ENCODE measurements around the gene HOMEZ. TPM values are rescaled to one million over a fixed set of nuclear protein-coding genes. Genes with fewer than 3 reads are reported as not detected.

The HOMEZ gene
- total RNA-seq, 1 experiment from 2014 or later, result 6.2 TPM

- no peak overlapping the region for H3K9ac ChIP-seq (ENCODE audit: extremely low read depth, insufficient read length, low read length)
- no peak overlapping the region for H4K5ac ChIP-seq (ENCODE audit: insufficient read length, low read depth, low read length)
- H3K4ac ChIP-seq (ENCODE audit: low read depth, low read length), result no peak overlapping the region
- no peak overlapping the region for H3K14ac ChIP-seq (ENCODE audit: insufficient read depth, low read length)
- H3K27me3 Mint-ChIP-seq (ENCODE audit: low read depth), result no peaks in the 10 kb centered on the region; the same call in 1 of the 2 replicates
- H3K18ac ChIP-seq (ENCODE audit: insufficient read length, low read depth, low read length), result no peak overlapping the region
- TF ChIP-seq CTCF (conservative IDR thresholded peaks at IDR 0.05), result no peak
- no CpG with 5 or more reads among the region's 1 CpG for WGBS (ENCODE audit: extremely low coverage, insufficient read length, low lambda C conversion rate)
- no peak overlapping the region for H3K23ac ChIP-seq (ENCODE audit: insufficient read length, low read depth, low read length)
- H3K4me1 ChIP-seq (ENCODE audit: insufficient read depth, low read length), result no peaks in the 10 kb centered on the region
- no peak overlapping the region for H3K4me2 ChIP-seq (ENCODE audit: insufficient read depth, insufficient read length, low read length)
- H2BK12ac ChIP-seq (ENCODE audit: insufficient read length, low read depth, low read length), result no peak overlapping the region
- H2BK20ac ChIP-seq (ENCODE audit: low read depth, low read length, poor library complexity, severe bottlenecking), result no peak overlapping the region
- H3K23me2 ChIP-seq (ENCODE audit: insufficient read length, low read depth, low read length, poor library complexity, severe bottlenecking), result no peaks in the 10 kb centered on the region
- H3K4me1 Mint-ChIP-seq, result peaks cover 3% of the 10 kb centered on the region in 2 experiments
- H3K9me3 ChIP-seq (ENCODE audit: control insufficient read depth, low read depth, low read length), result no peaks in the 10 kb centered on the region
- DNase-seq, result no peak
- no peaks in the 10 kb centered on the region for H3K27me3 ChIP-seq (ENCODE audit: insufficient read depth, low read length)
- H4K91ac ChIP-seq (ENCODE audit: insufficient read length, low read depth, low read length), result no peak overlapping the region
- no peak overlapping the region for H3K4me3 Mint-ChIP-seq
- no peaks in the 10 kb centered on the region for H4K20me1 ChIP-seq (ENCODE audit: control insufficient read depth, insufficient read depth, insufficient read length)
- H3T11ph ChIP-seq (ENCODE audit: low read length), result no peak overlapping the region
- no peak overlapping the region for H4K8ac ChIP-seq (replicated peaks; ENCODE audit: insufficient read length, low read depth, low read length)
- H2AFZ ChIP-seq (ENCODE audit: low read length), result no peak overlapping the region
- H3K79me1 ChIP-seq (ENCODE audit: insufficient read depth, low read depth, low read length, poor library complexity, severe bottlenecking), result no peaks in the 10 kb centered on the region
- no peak overlapping the region for H2BK5ac ChIP-seq (ENCODE audit: insufficient read length, low read length)
- no peak overlapping the region for H3K27ac Mint-ChIP-seq
- no peak overlapping the region for H2AK5ac ChIP-seq (ENCODE audit: insufficient read length, low read length)
- H3K56ac ChIP-seq (ENCODE audit: insufficient read length, low read depth, low read length), result no peak overlapping the region
- no peak overlapping the region for H2BK15ac ChIP-seq (ENCODE audit: low read depth, low read length)
- peaks cover 9 to 16% (median 15%) of the 10 kb centered on the region in 3 experiments for H3K36me3 Mint-ChIP-seq (ENCODE audit: insufficient read depth in 1 of 3, low read depth in 3 of 3)
- H3K27ac ChIP-seq (ENCODE audit: insufficient read length, low read depth, low read length), result no peak overlapping the region
- no peaks in the 10 kb centered on the region for H3K79me2 ChIP-seq (ENCODE audit: insufficient read depth, low read length)
- H3K9me3 Mint-ChIP-seq, result peaks cover 34% of the 10 kb centered on the region in 2 experiments
- H2BK120ac ChIP-seq (ENCODE audit: low read depth, low read length, poor library complexity, severe bottlenecking), result no peak overlapping the region
Measured at GRCh38 chr14:23228812-23229211, 57.1 kb downstream of the HOMEZ start.
